ENCODE results near the gene PRR5L. TPM values are rescaled to one million over a fixed set of nuclear protein-coding genes. Genes with fewer than 3 reads are reported as not detected.

PRR5L gene
- total RNA-seq, 1 donor, result 19.5 TPM

DNA sequence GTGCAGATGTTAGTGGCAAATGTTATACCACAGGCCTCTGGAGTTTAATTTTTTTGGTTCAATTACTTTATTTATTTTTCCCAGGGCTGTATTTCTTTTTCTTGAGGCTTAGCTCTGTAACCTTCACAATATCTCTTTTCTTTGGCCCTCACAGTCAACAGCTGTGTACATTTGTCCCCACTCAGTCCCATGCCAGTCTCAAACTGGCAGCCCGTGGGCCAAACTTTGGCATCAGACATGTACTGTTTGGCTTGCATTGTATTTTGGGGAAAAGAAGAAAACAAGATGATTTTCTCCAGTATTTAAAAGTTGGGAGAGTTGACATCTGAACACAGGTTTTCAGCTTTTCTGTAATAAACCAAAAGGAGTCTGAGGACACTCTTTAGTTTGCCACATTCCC lies 87.1 kb downstream of the PRR5L start:
- Histone ChIP-seq H3K27me3 (ENCODE audit: insufficient read depth, low read length) (no peaks in the 10 kb centered on the region), H3K9me3 (ENCODE audit: low read depth, low read length) (no peaks in the 10 kb centered on the region), H3K4me1 (ENCODE audit: insufficient read depth, low read length) (peaks cover 45% of the 10 kb centered on the region), H3K4me3 (ENCODE audit: low read length) (no peak overlapping the region)

DNA sequence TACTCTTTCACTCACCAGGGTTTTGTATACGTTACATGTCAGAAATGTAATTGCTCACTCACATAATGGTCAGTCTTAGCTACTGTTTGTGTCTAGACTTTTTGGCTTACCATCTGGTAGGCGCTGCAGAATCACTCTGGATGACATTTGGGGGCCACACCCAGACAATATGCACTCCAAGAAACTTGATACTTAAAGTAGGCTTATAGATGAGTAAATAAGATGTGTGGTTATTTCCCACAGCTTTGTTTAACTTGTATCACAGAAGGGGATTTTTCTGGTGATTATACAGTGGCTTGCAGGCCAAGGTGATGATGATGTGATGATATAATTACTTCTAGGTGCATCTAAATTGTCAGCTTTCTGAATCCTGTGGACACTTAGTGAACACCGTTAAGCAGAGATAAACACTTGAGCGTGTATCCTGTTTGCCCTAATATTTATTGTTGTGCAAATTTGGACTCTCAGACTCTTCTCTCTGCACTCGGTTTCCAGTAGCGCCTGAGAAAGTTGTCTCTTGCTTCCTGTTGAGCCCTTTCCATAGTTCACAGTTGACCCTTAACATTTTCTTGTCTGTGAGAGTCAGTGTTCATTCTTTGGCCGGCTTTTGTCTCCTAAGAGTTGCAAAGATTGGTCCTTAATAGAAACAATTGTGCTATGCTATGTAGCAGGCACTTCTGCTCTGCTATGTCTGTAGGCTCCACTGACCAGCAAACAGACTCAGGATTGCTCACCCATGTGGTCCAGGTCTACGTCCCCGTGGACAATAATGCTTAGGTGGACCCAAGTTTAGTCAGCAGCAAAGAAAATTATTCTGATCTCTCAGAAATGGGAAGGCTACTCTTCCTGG lies 89.3 kb downstream of the PRR5L start:
- H3K27me3 ChIP-seq (ENCODE audit: insufficient read depth, low read length), result no peaks in the 10 kb centered on the region
- no peak overlapping the region for H3K4me3 ChIP-seq (ENCODE audit: low read length)
- peaks cover 46% of the 10 kb centered on the region for H3K4me1 ChIP-seq (ENCODE audit: insufficient read depth, low read length)
- H3K9me3 ChIP-seq (ENCODE audit: low read depth, low read length), result no peaks in the 10 kb centered on the region

DNA sequence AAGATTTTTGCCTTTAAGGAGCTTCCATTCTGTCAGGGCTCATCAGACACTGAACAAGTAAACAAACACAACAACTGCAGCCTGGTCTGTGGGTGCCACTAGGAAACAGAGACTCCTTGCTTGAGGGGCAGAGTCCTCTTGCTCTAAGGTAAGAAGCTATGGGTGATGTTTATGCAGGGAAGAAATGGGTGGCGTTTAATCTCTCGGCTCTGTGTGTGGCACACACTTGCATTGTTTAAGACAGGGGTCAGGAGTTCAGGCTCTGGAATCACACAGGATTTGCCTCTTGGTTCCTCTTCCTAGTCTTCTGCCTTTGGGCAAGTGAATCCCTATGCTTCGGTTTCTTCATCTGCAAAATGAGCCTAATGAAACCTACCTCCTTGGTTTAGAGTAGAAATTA lies 90.3 kb downstream of the PRR5L start:
- H3K4me3 ChIP-seq (ENCODE audit: low read length), result no peak overlapping the region
- no peaks in the 10 kb centered on the region for H3K9me3 ChIP-seq (ENCODE audit: low read depth, low read length)
- H3K4me1 ChIP-seq (ENCODE audit: insufficient read depth, low read length), result peaks cover 48% of the 10 kb centered on the region
- H3K27me3 ChIP-seq (ENCODE audit: insufficient read depth, low read length), result no peaks in the 10 kb centered on the region

DNA sequence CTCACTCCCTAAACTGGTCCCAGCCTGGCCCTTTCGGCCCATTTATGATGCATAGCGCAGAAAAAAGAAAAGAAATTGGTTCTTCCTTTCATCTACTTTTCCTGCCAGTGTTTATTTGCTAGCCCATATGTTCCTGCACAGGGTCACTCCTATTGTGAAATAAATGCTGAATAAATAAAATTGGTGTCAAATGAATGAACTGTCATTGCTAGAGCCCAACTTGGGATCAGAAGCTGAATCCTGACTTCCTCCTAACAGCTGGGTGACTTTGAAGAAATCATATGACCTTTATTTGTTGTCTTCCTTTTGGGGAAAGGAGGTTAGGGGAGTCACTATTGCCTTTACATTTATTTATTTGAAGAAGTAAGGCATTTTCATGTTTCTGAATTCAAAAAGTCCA lies 92.0 kb downstream of the PRR5L start:
- Histone ChIP-seq H3K27me3 (ENCODE audit: insufficient read depth, low read length) (no peaks in the 10 kb centered on the region), H3K4me3 (ENCODE audit: low read length) (no peak overlapping the region), H3K9me3 (ENCODE audit: low read depth, low read length) (no peaks in the 10 kb centered on the region), H3K4me1 (ENCODE audit: insufficient read depth, low read length) (peaks cover 61% of the 10 kb centered on the region)

DNA sequence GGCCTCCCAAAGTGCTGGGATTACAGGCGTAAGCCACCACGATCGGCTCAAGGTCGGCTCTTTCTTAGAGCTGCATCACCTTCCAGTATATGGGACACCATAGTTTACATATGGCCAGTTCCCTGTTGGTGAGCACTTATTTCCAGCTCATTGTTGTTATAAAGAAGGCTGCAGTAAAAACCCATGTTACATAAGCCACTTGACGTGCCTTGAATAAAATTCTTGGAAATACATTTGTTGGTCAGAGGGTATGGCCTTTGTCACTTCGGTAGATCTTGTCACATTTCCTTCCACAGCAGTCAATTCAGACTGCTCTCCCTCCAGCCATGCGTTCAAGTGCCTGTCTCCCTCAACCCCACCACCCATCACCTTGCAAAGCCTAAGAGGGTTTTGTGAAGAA lies 92.9 kb downstream of the PRR5L start:
- H3K4me3 ChIP-seq (ENCODE audit: low read length), result no peak overlapping the region
- H3K27me3 ChIP-seq (ENCODE audit: insufficient read depth, low read length), result no peaks in the 10 kb centered on the region
- peaks cover 64% of the 10 kb centered on the region for H3K4me1 ChIP-seq (ENCODE audit: insufficient read depth, low read length)
- no peaks in the 10 kb centered on the region for H3K9me3 ChIP-seq (ENCODE audit: low read depth, low read length)

DNA sequence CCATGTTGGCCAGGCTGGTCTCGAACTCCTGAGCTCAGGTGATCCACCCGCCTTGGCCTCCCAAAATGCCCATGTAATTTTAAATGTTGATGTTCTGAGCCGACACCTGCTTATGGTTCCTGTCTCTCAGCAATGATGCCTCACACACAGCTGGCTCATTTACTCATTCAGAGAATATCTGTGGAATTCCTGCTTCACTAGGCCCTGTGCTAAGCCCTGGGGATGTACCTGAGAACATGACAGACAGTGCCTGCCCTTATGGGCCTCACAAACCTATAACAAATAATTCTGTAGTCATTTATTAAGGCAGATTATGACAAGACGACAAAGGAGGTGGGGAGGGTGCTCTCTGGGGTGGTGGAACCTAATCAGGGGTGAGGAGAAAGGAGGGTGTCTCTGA lies 93.7 kb downstream of the PRR5L start:
- H3K27me3 ChIP-seq (ENCODE audit: insufficient read depth, low read length), result no peaks in the 10 kb centered on the region
- H3K4me3 ChIP-seq (ENCODE audit: low read length), result no peak overlapping the region
- no peaks in the 10 kb centered on the region for H3K9me3 ChIP-seq (ENCODE audit: low read depth, low read length)
- peaks cover 69% of the 10 kb centered on the region for H3K4me1 ChIP-seq (ENCODE audit: insufficient read depth, low read length)

DNA sequence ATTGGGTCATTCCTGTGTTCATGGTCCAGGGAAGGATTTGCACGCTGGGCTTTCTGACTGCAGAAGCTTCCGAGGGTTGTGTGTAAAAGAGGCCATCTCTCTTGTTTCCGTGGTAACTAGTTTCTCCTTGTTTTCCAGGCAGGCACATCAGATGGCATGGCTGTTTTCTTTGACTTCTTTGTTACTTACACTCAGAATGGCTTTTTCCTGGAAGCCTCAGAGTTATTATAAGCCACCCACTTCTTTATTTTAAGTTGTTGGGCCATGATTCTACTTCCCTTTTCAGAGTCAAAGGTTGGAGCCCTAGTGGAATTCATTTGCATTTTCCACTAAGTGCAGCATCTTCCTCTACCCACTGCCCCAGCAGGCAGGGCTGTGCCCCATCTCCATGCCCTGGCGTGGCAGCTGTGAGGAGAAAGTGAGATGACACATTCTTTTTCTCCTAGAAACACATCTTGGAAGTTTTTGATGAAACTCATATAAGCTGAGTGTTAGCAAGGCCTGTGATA lies 94.9 kb downstream of the PRR5L start:
- Histone ChIP-seq H3K27me3 (ENCODE audit: insufficient read depth, low read length) (no peaks in the 10 kb centered on the region), H3K4me3 (ENCODE audit: low read length) (no peak overlapping the region), H3K4me1 (ENCODE audit: insufficient read depth, low read length) (peaks cover 62% of the 10 kb centered on the region), H3K9me3 (ENCODE audit: low read depth, low read length) (no peaks in the 10 kb centered on the region)

DNA sequence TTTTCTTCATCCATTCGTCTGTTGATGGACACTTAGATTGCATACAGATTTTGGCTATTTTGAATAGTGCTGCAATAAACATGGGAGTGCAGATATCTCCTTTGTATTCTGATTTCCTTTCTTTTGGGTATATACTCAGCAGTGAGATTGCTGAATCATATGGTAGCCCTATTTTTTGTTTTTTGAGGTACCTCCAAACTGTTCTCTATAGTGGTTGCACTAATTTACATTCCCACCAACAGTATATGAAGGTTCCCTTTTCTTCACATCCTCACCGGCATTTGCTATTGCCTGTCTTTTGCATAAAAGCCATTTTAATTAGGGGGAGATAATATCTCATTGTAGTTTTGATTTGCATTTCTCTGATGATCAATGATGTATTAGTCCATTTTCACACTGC lies 96.1 kb downstream of the PRR5L start:
- Histone ChIP-seq H3K9me3 (ENCODE audit: low read depth, low read length) (no peaks in the 10 kb centered on the region), H3K4me3 (ENCODE audit: low read length) (no peak overlapping the region), H3K4me1 (ENCODE audit: insufficient read depth, low read length) (peaks cover 55% of the 10 kb centered on the region), H3K27me3 (ENCODE audit: insufficient read depth, low read length) (no peaks in the 10 kb centered on the region)

DNA sequence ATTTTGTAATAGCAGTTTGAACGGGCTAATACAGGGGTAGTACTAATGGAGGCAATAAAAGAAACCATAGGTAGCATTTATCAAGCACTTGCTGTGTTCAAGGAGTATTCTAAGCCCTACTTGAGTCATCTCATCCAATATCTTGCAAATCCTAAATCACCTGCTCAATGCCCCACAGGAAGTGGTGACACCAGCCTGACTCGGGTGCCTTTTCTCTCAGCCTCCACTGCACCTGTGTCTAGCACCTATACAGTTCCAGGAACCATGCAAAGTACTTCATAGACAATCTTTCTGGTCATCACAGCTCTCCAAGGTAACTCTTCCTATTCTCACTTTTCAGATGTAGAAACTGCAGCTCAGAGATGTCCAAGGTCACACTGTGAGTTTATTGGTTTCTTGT lies 98.0 kb downstream of the PRR5L start:
- H3K9me3 ChIP-seq (ENCODE audit: low read depth, low read length), result no peaks in the 10 kb centered on the region
- H3K4me1 ChIP-seq (ENCODE audit: insufficient read depth, low read length), result peaks cover 52% of the 10 kb centered on the region
- H3K27me3 ChIP-seq (ENCODE audit: insufficient read depth, low read length), result no peaks in the 10 kb centered on the region
- H3K4me3 ChIP-seq (ENCODE audit: low read length), result no peak overlapping the region

DNA sequence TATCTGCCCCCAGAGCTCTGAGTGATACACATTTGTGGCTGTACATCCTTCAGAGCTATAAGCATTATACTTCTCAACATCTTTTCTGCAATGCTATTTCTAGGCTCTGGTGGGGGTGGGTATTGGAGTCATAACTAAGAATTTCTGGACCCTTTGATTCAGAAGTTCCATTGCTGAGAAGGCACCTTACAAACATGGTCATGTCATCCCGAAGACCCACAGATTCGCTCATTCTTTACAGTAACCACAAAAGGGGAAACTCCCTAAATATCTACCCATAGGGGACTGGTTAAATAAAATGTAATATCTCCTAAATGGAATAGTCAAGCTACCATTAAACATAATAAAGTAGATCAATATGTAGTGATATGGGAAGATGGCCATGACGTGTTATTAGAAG lies 98.8 kb downstream of the PRR5L start:
- no peak overlapping the region for H3K4me3 ChIP-seq (ENCODE audit: low read length)
- H3K4me1 ChIP-seq (ENCODE audit: insufficient read depth, low read length), result peaks cover 57% of the 10 kb centered on the region
- H3K9me3 ChIP-seq (ENCODE audit: low read depth, low read length), result no peaks in the 10 kb centered on the region
- H3K27me3 ChIP-seq (ENCODE audit: insufficient read depth, low read length), result no peaks in the 10 kb centered on the region

DNA sequence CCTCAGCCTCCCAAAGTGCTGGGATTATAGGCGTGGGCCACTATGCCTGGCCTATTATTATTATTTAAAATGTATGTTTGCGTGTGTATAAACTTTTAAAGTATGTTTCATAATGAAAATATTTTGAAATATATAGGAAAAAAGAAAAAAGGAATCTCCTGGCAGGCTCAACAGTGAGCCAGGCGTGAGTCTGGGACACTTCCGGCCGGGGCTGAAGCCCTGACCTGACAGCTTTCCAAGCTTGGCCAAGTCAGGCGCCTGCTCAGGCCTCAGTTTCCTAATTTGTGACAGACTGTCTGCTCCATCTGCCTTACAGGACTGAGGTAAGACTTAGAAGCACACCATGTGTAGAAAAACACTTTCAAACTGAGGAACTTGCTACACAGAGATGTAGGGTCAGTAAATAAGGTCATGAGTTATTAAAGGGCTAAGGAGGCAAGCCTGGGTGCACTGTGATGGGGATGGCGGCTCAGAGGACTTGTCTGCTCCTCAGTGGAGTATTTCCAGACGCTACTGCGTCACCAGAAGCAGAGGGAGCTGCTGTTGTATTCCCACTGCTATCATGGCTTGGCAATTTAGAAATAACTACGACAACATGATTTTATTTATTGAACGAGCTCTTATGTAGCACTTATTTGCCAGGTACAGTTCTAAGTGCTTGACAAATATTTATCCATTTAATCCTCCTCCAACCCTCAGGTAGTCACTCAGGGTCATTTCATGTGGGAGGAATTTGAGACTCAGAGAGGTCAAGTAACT lies 100.1 kb downstream of the PRR5L start:
- peaks cover 57% of the 10 kb centered on the region for H3K4me1 ChIP-seq (ENCODE audit: insufficient read depth, low read length)
- no peaks in the 10 kb centered on the region for H3K9me3 ChIP-seq (ENCODE audit: low read depth, low read length)
- H3K27me3 ChIP-seq (ENCODE audit: insufficient read depth, low read length), result no peaks in the 10 kb centered on the region
- no peak overlapping the region for H3K4me3 ChIP-seq (ENCODE audit: low read length)

DNA sequence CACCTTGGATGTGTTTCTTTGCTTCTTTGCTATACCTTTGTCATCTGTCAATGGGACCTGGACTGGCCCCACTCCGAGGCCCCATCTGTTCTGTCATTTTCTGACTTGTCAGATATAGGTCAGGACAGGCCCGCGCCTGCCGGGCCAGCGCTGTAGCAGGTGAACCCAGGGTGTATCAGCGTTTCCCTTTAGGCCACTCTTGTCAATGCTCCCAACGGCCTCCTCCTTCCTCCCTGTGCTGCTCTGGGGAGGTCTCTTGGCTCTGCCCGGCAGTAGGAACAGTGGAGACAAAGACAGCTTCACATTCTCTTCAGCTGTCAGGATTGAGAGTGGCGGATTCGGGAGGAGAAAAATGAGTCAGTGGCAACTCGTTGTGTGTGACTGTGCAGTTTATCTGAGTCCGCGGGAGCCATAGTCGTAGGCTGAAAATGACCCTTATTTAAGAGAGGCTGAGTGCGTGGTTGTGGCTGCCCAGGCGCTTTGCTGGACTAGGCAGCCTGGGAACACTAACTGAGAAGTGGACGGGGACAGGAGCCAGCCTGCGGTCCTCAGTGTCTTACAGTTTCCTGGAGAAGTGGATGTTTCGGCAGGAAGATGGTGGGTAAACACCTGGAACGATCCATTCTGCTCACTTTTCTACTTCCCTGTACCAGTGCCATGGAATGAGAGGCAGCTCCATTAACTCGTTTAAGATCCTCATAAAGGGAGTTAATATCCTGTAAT lies 102.3 kb downstream of the PRR5L start:
- Histone ChIP-seq H3K9me3 (ENCODE audit: low read depth, low read length) (no peaks in the 10 kb centered on the region), H3K4me1 (ENCODE audit: insufficient read depth, low read length) (peaks cover 44% of the 10 kb centered on the region), H3K4me3 (ENCODE audit: low read length) (no peak overlapping the region), H3K27me3 (ENCODE audit: insufficient read depth, low read length) (no peaks in the 10 kb centered on the region)

DNA sequence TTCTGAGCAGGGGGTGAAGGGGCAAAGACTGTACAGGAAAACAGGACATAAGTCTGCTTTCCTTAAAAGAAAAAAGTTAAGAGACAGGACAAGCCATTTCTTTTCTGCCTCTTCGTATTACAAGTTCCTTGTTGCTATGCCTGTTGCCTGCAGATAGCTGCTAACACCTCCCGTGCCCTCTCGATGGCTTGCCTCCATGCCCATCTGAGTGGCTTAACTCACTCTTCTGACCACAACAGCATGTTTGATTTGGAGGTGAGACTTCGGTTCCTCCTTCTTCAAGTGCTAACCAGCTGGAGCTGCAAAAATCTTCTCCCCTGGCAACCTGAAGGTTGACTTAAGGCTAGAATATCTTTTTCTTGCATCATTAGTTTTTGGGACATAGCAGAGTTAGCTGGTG lies 103.1 kb downstream of the PRR5L start:
- Histone ChIP-seq H3K4me1 (ENCODE audit: insufficient read depth, low read length) (peaks cover 38% of the 10 kb centered on the region), H3K4me3 (ENCODE audit: low read length) (no peak overlapping the region), H3K9me3 (ENCODE audit: low read depth, low read length) (no peaks in the 10 kb centered on the region), H3K27me3 (ENCODE audit: insufficient read depth, low read length) (no peaks in the 10 kb centered on the region)

DNA sequence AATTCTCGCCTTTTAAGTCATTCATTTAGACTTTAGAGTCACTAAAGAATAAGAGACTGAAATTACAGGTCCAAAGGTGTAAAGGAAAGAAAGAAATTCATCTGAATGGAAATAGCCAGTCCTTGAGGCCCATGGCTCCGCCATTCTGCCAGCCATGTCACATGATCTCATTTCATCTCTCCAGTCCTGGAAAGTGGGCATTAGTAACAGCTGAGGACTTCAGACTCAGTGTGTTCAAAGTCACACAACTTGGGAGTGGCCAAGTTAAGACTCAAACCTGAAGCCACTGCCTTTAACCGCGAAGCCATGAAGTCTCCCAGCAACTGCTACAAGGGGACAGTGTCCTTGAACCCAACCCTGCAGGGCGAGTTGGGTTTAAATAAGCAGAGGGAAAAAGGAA lies 103.7 kb downstream of the PRR5L start:
- H3K9me3 ChIP-seq (ENCODE audit: low read depth, low read length), result no peaks in the 10 kb centered on the region
- H3K4me1 ChIP-seq (ENCODE audit: insufficient read depth, low read length), result peaks cover 34% of the 10 kb centered on the region
- no peak overlapping the region for H3K4me3 ChIP-seq (ENCODE audit: low read length)
- no peaks in the 10 kb centered on the region for H3K27me3 ChIP-seq (ENCODE audit: insufficient read depth, low read length)

Measured in mononuclear cell (primary cell).